NCI-H524 treated with DMSO at 0.1 percent for 48 hours (cell line): ENCODE measurements around the gene SCRG1.
A peak's percentile ranks its signal among the peaks of the same experiment; 100 is the strongest.

Experiments used
- DNase-seq: peaks from one replicate; lab custom pipeline; 2025; lab: John Stamatoyannopoulos, UW

SCRG1 gene

GRCh38 chr4:173362666-173363065 lies 36.2 kb downstream of the SCRG1 start:
- no peak for DNase-seq

GRCh38 chr4:173360587-173361221 lies 38.2 kb downstream of the SCRG1 start:
- DNase-seq = no peak

DNA sequence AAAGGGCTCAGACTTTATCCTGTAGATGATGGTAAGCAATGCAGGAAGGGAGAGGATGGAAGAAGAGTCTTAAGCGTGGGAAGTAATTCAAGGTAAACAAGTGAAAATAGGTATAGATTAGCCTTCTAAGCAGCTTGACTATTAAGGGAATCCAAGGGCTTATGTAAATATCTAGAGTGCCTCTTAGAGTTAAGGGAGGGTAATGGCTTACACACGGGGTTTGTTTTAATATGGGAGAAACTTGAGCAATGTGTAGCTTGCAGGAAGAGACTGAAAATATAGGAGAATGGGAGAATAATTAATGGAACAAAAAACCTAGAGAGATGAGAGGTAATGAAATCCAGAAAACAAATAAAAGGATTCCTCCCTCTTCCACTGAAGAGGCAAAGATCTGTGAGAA lies 41.0 kb downstream of the SCRG1 start:
- DNase-seq = no peak

DNA sequence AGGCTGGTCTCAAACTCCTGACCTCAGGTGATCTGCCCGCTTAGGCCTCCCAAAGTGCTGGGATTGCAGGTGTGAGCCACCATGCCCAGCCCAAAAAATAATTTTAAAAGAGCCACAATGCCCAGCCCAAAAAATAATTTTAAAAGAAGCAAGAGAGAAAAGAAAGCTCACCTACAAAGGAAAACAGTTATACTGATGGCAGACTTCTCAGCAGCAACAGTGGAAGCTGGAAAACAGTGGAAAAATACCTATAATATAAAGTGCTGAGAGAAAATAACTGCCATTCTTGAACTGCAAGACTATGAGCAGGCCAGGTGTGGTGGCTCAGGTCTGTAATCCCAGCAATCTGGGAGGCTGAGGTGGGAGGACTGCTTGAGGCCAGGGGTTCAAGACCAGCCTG lies 51.4 kb downstream of the SCRG1 start:
- no peak for DNase-seq

DNA sequence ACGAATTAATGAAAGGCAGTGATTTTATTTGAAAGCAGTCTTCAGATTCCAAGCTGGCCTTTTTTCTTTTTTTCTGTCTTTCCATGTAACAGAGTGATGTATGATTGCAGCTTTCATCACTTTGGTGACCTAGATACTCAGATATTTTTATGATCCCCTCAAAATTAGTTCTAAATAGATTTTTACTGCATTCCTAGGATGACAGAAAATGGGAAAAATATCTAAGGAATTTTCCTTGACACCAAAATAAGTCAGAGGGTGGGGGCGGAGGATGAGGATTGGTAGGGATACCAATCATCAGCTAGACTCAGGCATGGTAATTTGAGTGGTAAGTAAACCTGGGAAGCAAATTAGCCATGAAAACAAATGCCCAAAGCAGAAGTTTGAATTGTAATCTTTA lies 52.8 kb downstream of the SCRG1 start:
- DNase-seq = no peak

DNA sequence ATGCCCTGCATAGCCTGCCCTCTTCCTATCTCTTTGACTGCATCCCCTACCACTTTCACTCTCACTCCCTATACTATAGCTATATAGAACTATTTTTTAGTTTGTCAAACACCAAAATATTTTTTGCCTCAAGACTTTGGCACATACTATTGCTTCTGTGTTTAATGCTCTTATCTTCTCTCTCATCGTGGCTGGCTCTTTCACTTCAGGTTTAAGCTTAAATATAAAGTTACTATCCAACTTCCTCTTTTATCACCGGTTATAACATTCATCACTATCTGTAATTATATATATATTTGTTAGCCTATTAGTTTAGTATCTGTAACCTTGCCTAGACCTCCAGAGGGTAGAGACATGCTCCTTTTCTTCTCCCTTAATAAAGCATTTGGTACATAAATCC lies 53.3 kb downstream of the SCRG1 start:
- no peak for DNase-seq

DNA sequence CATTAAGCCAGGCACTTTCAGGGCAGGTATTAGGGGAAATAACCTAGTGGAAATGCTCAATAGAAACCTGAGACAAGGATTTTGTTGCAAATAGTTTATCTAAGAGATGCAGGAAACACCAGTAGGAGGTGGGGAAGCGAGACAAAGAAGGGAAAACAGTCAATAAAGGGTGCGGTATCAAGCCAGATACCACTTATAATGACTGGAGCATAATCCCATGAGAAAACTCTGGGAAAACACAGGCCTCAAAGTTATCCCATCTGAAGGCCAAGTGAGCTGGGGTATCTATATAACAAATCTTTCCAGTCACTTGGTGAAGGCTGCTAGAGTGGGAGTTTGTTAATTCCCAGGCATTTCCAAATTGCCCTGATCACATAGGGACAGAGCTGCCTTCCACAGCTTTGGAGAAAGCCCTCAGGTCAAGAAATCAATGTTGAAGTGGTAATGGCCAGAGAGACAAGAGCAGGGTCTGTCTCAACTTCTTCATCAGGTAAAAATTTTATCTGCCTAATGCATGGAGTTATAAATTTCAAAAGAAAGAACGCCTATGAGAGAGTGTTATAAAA lies 55.0 kb downstream of the SCRG1 start:
- DNase-seq = no peak

DNA sequence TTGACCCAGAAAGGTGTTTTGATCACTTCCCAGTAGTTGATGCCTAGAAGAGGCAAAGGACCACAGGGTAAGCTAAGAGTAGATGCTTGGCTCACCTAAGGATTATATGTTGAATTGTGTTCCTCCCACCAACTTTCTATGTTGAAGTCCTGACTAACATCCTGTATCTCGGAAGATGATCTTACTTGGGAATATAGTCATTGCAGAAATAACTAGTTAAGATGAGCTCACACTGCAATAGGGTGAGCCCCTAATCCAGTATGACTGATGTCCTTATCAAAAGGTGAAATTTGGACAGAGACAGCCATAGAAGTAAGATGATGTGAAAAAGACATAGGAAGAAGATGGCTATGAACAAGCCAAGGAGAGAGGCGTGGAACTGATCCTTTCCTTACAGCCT lies 61.5 kb downstream of the SCRG1 start:
- no peak for DNase-seq

DNA sequence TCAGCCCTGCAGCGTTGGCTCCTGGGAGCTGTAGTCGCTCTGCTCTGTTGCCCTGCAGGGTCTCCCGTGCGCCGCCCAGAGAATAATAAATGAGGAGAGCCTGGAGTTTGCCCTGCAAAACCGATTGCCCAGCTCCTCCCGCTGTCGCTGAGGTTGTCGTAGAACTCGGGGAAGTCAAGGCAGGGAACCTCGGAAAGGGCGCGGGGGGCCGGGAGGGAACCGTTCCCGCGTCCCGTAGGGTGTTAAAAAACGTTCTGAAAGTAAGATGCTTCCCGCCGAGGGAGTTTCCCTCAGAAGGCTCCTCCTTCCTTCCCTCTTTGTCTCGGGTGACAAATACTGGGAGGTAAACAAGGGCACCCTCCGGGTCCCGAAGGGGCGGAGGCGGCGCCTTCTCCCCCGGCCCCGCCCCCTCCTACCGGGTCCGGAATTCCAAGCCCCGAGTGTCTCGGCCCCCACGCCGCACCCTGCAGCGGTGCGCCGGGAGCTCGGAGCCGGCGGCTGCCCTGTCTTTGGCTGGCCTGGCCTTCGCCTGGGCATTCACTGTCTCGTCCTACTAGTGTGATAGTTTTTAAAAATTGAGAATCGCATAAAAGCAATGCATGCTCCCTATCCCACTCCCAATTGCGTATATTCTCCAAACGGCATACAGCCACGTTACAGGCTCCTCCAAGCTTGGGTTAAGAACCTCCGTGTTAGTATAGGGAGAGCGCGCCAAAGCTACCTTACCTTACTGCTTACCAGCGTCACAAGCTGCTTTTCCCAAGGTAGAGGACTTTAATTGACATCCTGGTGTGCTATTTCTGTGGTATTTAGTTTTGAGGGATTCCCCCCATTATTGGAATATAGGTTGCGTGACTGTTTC lies 63.8 kb downstream of the SCRG1 start:
- peak; percentile 39 for DNase-seq
